GM23338 (cell line): ENCODE measurements around the gene SPNS3.

Experiments
- CREB1 ChIP-seq: fragments of 250-450 bp; sonication (Bioruptor Pico); IDR thresholded peaks from 2 replicates; pipeline ENCODE4 v1.5.0; 2020; ENCODE audit warnings: low read depth, mild to moderate bottlenecking, moderate library complexity
- CTCF ChIP-seq, 2 experiments: fragments of 200-600 bp in 1 of 2; sonication (generic) in 1 of 2; conservative IDR thresholded peaks; 2 replicates each; pipeline versions ENCODE4 v1.5.1 to v1.6.1; 2016 to 2017; ENCODE audit warnings: antibody characterized with exemption in 2 of 2, low read depth in 2 of 2, mild to moderate bottlenecking in 2 of 2, moderate library complexity in 1 of 2
- EZH2 ChIP-seq: fragments of 200-600 bp; sonication (generic); IDR thresholded peaks from one replicate; pipeline ENCODE4 v1.8.0; 2017; ENCODE audit warnings: antibody characterized with exemption, mild to moderate bottlenecking, low read depth; ENCODE audit not compliant: unreplicated experiment
- EZH2phosphoT487 ChIP-seq: fragments of 200-600 bp; sonication (generic); IDR thresholded peaks from one replicate; pipeline ENCODE4 v1.8.1; 2018; ENCODE audit warnings: antibody characterized with exemption; ENCODE audit not compliant: unreplicated experiment
- JUNB ChIP-seq: IDR thresholded peaks from one replicate; pipeline ENCODE4 v1.6.1; 2016; ENCODE audit warnings: antibody characterized with exemption; ENCODE audit not compliant: unreplicated experiment
- NANOG ChIP-seq: IDR thresholded peaks from 2 replicates; pipeline ENCODE4 v1.6.1; 2016; ENCODE audit warnings: antibody characterized with exemption, borderline replicate concordance
- POLR2AphosphoS5 ChIP-seq: IDR thresholded peaks from 2 replicates; pipeline ENCODE4 v1.6.1; 2016; ENCODE audit warnings: antibody characterized with exemption, low read depth
- ZNF114 ChIP-seq: fragments of 250-450 bp; sonication (Bioruptor Pico); IDR thresholded peaks from 2 replicates; pipeline ENCODE4 v1.5.0; 2020; ENCODE audit warnings: mild to moderate bottlenecking, moderate library complexity
- TF ChIP-seq, protein P1 (sequence below): IDR thresholded peaks from one replicate; pipeline ENCODE4 v1.6.1; 2018; ENCODE audit warnings: antibody characterized with exemption; ENCODE audit not compliant: unreplicated experiment

DNA sequence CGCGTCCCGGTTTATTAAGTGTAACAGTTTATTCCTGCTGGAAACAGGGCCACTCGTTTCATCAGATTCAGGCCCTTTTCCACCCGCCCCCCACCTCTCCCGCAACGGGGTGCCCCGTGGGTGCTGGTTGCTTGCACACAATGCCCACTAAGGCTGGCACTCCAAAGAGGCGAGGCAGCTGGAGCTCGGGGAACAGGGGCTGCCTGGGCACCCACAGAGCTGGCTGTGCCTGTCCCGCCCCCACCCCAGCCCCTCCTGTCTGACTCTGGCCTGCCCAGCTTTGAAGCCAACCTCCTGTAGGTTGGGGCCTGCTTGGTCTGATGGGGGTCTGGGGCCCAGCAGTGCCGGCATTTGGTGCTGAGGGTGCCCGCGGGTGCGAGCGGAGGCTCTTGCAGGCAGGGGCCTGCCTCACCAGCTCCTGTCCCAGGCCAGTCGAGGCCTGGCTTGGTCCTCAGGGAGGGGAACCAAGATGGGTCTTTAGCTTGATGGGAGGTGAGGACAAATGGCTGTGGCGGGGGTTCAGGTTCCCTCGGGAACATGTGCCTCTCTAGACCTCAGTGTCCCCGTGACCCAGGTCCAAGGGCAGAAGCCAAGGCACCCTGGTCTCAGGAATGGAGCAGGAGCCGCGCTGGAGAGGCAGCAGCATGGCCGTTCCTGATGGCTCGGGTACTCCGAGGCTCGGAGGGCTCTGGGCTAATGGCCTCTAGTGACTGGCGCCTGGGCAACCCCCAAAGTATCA is 101.4 kb downstream of the SPNS3 start:
- TF ChIP-seq POLR2AphosphoS5 (peak; percentile 19; the same call in 1 of the 2 replicates), CREB1 (CRISPR knock-in tag) (no peak), EZH2 (no peak), CTCF (conservative IDR thresholded peaks at IDR 0.05; ENCODE audit: low read depth in 2 of 2) (no peak), EZH2phosphoT487 (no peak), JUNB (no peak), NANOG (no peak), ZNF114 (CRISPR knock-in tag) (no peak)
- TF ChIP-seq, protein P1, sequence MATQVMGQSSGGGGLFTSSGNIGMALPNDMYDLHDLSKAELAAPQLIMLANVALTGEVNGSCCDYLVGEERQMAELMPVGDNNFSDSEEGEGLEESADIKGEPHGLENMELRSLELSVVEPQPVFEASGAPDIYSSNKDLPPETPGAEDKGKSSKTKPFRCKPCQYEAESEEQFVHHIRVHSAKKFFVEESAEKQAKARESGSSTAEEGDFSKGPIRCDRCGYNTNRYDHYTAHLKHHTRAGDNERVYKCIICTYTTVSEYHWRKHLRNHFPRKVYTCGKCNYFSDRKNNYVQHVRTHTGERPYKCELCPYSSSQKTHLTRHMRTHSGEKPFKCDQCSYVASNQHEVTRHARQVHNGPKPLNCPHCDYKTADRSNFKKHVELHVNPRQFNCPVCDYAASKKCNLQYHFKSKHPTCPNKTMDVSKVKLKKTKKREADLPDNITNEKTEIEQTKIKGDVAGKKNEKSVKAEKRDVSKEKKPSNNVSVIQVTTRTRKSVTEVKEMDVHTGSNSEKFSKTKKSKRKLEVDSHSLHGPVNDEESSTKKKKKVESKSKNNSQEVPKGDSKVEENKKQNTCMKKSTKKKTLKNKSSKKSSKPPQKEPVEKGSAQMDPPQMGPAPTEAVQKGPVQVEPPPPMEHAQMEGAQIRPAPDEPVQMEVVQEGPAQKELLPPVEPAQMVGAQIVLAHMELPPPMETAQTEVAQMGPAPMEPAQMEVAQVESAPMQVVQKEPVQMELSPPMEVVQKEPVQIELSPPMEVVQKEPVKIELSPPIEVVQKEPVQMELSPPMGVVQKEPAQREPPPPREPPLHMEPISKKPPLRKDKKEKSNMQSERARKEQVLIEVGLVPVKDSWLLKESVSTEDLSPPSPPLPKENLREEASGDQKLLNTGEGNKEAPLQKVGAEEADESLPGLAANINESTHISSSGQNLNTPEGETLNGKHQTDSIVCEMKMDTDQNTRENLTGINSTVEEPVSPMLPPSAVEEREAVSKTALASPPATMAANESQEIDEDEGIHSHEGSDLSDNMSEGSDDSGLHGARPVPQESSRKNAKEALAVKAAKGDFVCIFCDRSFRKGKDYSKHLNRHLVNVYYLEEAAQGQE = no peak
